Activated CD8-positive, alpha-beta memory T cell treated with anti-CD3 and anti-CD28 coated beads for 4 hours (primary cell): ENCODE measurements around the gene PRPF39.
"Not testable (repeated sequence)": the region's sequence is repeated elsewhere in the genome, so short reads cannot be mapped to it uniquely, and the experiment has no call there.

ENCODE experiments used
- DNase-seq, 2 donors: peaks; one replicate each; pipeline ENCODE4 v3.0.0-alpha.2; 2020; ENCODE audit warnings: low read depth in 2 of 2

Gene PRPF39

GRCh38 chr14:45136399-45136798 lies 52.5 kb downstream of the PRPF39 start:
- DNase-seq: no peak

- DNase-seq: no peak
Observed at GRCh38 chr14:45140661-45141187, 56.8 kb downstream of the PRPF39 start.

- not testable (repeated sequence) for DNase-seq
Observed at GRCh38 chr14:45142083-45142482, 58.2 kb downstream of the PRPF39 start.

- no peak for DNase-seq
Observed at GRCh38 chr14:45144658-45145057, 60.7 kb downstream of the PRPF39 start.

- DNase-seq: no peak
Observed at GRCh38 chr14:45145214-45145613, 61.3 kb downstream of the PRPF39 start.

GRCh38 chr14:45149602-45150001 lies 65.7 kb downstream of the PRPF39 start:
- no peak for DNase-seq

GRCh38 chr14:45150386-45150890 lies 66.5 kb downstream of the PRPF39 start:
- DNase-seq: no peak

- DNase-seq: no peak
Observed at GRCh38 chr14:45156067-45156466, 72.2 kb downstream of the PRPF39 start.
